Central memory CD8-positive, alpha-beta T cell (primary cell): ENCODE measurements around the gene MAML2.

Source experiments
- ATAC-seq: fragments of 150-1000 bp; cut with Tn5 transposase; replicated peaks from 2 replicates; pipeline ENCODE4 v1.10.0; 2022; ENCODE audit warnings: mild to moderate bottlenecking, moderate FRiP score, moderate number of reproducible peaks; ENCODE audit not compliant: poor library complexity, severe bottlenecking; ENCODE audit errors: extremely low read depth
- DNase-seq, 2 donors: peaks; one replicate each; pipeline ENCODE4 v3.0.0; 2021; ENCODE audit warnings: low spot score in 2 of 2
- H3K27ac Mint-ChIP-seq: one replicate; pipeline ENCODE4 v1.8.0; 2022; ENCODE audit warnings: low read depth, mild to moderate bottlenecking, moderate library complexity, mixed read lengths
- H3K27me3 Mint-ChIP-seq: one replicate; pipeline ENCODE4 v1.8.0; 2022; ENCODE audit warnings: mixed read lengths
- H3K36me3 Mint-ChIP-seq: one replicate; pipeline ENCODE4 v1.8.0; 2022; ENCODE audit warnings: mild to moderate bottlenecking, moderate library complexity, mixed read lengths; ENCODE audit not compliant: insufficient read depth
- H3K4me1 Mint-ChIP-seq: one replicate; pipeline ENCODE4 v1.8.0; 2022; ENCODE audit warnings: mixed read lengths
- H3K4me3 Mint-ChIP-seq: one replicate; pipeline ENCODE4 v1.8.0; 2022; ENCODE audit warnings: mild to moderate bottlenecking, moderate library complexity, mixed read lengths
- H3K9me3 Mint-ChIP-seq: one replicate; pipeline ENCODE4 v1.8.0; 2022; ENCODE audit warnings: mixed read lengths

MAML2 gene

DNA sequence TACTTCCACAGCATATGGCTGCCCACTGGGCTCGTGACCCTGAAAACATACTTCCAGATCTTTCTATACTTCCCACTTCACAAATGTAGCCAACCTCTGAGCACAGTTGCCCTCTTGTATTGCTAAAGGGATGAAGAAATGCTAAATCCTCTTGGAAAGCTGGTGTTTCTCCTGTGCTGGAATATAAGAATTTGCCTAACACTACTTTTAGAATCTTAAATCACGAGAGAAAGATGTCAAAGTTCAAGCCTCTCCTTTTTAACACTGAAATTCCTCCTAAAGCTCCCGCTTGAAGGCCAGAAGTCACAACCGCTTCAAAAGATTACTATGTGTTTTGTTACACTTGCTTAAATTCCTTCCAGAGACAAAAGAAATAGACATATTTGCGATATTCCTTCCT, 21.9 kb downstream of the MAML2 start:
- Mint-ChIP-seq H3K4me1 (peaks cover 59% of the 10 kb centered on the region), H3K36me3 (peaks cover 6% of the 10 kb centered on the region), H3K9me3 (no peaks in the 10 kb centered on the region), H3K27ac (no peak overlapping the region), H3K27me3 (no peaks in the 10 kb centered on the region), H3K4me3 (no peak overlapping the region)
- DNase-seq, result no peak
- ATAC-seq, result no peak

DNA sequence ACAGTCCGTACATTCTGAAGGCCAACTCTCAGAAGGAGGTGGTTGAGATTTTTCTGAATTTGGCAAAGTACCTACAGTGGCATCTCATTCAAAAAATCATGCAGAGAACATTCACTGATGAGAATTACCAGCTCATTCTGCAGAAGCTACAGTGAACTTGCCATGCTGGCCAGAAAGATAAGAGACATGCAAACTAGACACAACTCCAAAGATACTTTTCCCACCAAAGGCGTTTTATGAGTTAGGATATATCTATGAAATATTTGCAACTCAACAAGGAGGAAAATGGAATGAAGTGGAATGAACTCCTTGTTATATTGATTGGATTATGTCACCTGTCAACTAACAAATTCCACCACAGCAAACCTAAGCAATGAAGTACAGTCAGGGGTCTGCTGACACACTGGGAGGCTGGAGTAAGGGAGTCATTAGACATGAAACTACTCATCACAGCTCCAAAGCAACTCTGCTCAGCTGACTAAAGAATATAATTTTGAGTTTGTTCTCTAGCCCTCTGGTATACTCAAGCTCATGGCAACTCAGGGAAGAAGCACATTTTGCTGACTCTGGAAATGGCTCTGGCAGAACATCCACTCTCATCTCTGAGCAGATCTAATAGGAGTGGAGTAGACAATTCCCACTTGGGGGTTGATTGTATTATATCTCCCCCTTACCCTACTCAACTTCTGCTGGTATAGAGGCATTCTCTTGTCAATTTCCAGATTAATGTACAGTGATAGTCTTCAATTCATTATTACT, 22.9 kb downstream of the MAML2 start:
- Mint-ChIP-seq H3K4me3 (no peak overlapping the region), H3K27ac (no peak overlapping the region), H3K36me3 (peaks cover 6% of the 10 kb centered on the region), H3K27me3 (no peaks in the 10 kb centered on the region), H3K4me1 (peaks cover 61% of the 10 kb centered on the region), H3K9me3 (no peaks in the 10 kb centered on the region)
- no peak for ATAC-seq
- DNase-seq, result no peak

DNA sequence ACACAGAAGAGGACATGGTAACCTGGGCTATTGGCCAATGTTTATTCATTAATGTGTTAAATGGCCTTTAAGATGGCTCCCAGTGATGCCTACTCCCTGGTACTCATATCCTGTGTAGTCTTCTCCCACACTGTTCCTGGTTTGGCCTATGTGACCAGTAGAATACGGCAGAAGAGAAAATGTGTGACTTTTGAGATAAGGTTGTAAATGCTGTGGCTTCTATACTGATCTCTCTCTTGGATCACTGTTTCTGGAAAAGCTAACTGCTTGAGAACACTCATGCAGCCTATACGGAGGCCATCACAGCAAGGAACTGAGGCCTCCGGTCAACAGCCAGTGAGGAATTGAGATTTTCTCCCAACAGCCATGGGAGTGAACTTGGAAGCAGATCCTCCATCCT, 24.1 kb downstream of the MAML2 start:
- peaks cover 72% of the 10 kb centered on the region for H3K4me1 Mint-ChIP-seq
- no peak for DNase-seq
- ATAC-seq, result no peak
- peaks cover 4% of the 10 kb centered on the region for H3K36me3 Mint-ChIP-seq
- H3K4me3 Mint-ChIP-seq, result no peak overlapping the region
- H3K9me3 Mint-ChIP-seq, result no peaks in the 10 kb centered on the region
- H3K27me3 Mint-ChIP-seq, result no peaks in the 10 kb centered on the region
- H3K27ac Mint-ChIP-seq, result no peak overlapping the region

DNA sequence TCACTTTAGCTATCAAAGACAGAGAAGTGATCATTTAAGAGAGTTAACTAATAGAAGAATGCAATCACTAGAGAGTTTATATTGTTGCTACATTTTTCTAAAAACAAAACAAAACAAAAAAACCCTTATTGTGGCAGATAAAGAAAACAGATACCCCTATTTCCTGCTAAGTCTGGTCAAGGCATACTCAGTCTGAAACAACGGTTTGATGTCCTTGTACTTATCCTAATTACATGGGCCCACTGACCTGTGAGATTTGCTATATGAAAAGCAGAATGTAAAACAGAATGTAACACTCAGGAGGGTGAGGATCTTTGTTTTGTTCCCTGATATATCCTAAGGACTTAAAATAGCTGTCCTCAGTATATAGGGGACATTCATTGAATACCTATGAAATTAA, 24.6 kb downstream of the MAML2 start:
- Mint-ChIP-seq H3K27ac (peak overlapping the region; percentile 75), H3K27me3 (no peaks in the 10 kb centered on the region), H3K4me3 (peak overlapping the region; percentile 28), H3K36me3 (peaks cover 4% of the 10 kb centered on the region), H3K9me3 (no peaks in the 10 kb centered on the region), H3K4me1 (peaks cover 72% of the 10 kb centered on the region)
- ATAC-seq (no peak), DNase-seq (no peak)

DNA sequence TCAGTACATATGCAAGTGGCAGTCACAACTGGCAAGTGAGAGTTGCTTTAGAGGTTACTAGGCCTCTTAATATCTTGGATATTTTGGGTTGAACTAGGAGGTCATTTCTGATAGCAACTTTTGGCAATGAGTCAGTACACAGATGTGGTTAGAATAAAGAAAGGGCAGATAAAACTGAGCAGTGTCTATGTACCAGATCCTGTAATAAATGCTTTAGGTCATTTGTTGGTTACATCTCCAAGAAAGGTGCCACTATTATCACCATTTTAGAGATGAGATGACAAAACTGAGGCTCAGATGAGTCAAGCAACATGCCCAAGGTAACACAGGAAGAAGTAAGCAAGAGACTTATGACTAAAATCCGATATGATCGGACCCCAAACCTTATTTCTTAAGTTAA, 25.0 kb downstream of the MAML2 start:
- ATAC-seq (peak; percentile 55), DNase-seq (no peak)
- peak overlapping the region; percentile 75 for H3K27ac Mint-ChIP-seq
- no peaks in the 10 kb centered on the region for H3K27me3 Mint-ChIP-seq
- peaks cover 4% of the 10 kb centered on the region for H3K36me3 Mint-ChIP-seq
- H3K9me3 Mint-ChIP-seq, result no peaks in the 10 kb centered on the region
- peak overlapping the region; percentile 28 for H3K4me3 Mint-ChIP-seq
- peaks cover 72% of the 10 kb centered on the region for H3K4me1 Mint-ChIP-seq

DNA sequence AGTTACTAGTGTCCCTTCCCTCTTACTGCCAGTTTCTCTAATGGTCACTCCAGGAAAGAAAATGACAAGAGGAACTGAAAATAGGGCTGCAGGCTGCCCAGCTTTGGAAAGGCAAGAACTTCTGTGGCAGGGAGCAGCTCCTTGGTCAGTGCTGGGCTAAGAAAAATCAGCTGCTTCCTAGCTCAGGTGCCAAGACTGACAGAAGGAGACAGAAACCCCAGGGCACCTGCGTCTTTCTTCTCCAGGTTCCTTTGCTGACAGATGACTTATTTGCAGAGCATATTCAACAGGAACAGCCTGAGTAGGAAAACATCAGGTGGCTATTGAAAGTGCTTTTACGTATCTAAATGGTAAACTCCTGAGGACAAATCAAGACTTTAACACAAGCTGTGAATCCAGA, 25.4 kb downstream of the MAML2 start:
- H3K4me1 Mint-ChIP-seq, result peaks cover 72% of the 10 kb centered on the region
- H3K4me3 Mint-ChIP-seq, result peak overlapping the region; percentile 28
- H3K27ac Mint-ChIP-seq, result peak overlapping the region; percentile 75
- DNase-seq, result no peak
- H3K27me3 Mint-ChIP-seq, result no peaks in the 10 kb centered on the region
- no peaks in the 10 kb centered on the region for H3K9me3 Mint-ChIP-seq
- H3K36me3 Mint-ChIP-seq, result peaks cover 4% of the 10 kb centered on the region
- no peak for ATAC-seq

DNA sequence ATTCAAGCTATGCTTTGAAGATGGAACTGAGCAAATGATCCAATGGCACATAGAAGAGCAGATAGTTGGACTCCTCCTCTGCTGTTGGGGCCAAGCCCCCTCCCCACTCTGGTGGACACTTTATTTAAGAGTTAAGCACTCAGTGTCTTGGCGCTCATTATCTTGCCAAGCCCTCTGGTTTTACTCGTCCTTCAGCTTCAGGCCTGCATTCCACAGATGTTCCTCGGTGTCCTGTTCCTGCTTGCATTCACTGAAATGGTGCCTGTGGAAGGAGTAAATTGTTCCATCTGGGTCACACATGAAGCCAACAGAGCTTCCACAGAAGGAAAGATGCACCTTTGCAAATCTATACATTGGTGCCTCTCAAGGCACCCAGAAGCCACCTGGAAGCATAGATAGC, 26.1 kb downstream of the MAML2 start:
- H3K27ac Mint-ChIP-seq, result no peak overlapping the region

DNA sequence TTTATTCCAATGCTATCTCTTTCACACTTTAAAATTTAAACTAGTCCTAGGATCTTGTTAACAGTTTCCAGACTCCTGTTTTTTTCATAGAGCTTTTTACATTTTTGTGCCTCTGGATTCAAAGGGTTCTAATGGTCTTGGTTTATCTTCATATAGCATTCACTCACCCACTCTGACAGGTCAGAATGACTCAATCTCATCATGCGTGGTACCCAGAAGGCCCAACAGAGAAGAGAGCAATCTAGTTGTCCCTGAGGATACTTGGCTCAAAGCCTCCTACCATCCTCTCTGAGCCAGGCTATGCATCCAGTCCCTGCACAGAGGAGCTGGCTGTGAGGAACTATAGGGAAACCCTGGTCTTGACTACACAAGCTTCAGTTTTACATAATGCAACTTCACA, 27.5 kb downstream of the MAML2 start:
- Mint-ChIP-seq H3K4me1 (peaks cover 61% of the 10 kb centered on the region), H3K27me3 (no peaks in the 10 kb centered on the region), H3K9me3 (no peaks in the 10 kb centered on the region), H3K36me3 (peaks cover 4% of the 10 kb centered on the region), H3K4me3 (no peak overlapping the region), H3K27ac (no peak overlapping the region)
- DNase-seq (no peak), ATAC-seq (no peak)

More for the DNA sequence above, 26.1 kb downstream of the MAML2 start:
- no peaks in the 10 kb centered on the region for H3K27me3 Mint-ChIP-seq
- ATAC-seq, result no peak
- H3K4me1 Mint-ChIP-seq, result peaks cover 68% of the 10 kb centered on the region
- no peaks in the 10 kb centered on the region for H3K9me3 Mint-ChIP-seq
- peaks cover 4% of the 10 kb centered on the region for H3K36me3 Mint-ChIP-seq
- no peak for DNase-seq
- no peak overlapping the region for H3K4me3 Mint-ChIP-seq

DNA sequence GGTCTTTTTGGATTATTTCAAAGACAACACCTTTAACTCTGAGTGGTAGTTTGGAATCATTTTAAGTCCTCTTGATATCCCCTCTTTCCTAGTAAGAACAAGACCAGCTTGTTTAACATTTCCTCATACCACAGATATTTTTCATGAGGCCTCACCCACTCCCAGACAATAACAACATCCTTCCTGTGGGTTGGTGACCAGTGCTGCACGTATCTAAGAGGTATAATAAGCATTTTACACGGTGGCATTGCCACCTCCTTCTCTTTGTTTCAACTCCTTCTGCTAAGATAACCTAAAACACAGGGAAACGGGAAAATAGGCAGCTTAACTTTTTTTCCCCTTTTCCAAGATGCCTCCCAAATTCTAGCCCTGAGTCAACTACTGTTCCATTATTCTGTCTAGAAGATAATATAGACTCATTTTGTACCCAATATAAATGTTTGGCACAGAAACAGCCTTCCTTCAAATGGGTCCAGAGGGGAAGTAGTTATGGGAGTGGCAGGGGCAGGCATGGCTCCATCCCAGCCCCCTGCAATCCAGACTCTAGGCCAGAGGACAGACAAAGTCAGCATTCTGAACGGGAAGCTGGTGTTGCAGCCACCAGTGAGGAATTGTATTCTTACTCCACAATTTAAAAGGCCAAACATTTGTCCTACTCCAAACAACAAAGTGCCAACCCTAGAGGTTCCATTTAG, 28.5 kb downstream of the MAML2 start:
- H3K36me3 Mint-ChIP-seq, result peaks cover 4% of the 10 kb centered on the region
- DNase-seq (no peak), ATAC-seq (no peak)

DNA sequence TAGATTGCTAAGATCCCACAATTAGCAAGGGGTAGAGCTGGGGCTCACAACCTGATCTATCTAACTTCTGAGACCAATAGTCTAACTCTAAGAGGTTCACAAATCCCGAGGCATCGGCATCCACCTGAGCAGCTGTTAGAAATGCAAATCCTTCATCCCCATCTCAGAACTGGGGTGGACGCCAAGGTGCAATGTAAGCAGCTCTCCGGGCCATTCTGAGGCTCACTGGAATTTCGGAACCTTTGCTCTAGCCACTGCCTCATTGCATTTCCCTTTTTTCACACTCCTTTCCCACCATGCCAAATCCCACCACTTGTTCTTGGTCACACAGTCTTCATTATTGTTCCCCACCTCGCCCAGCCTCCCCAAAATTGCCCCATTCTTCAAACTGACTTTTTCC, 29.8 kb downstream of the MAML2 start:
- no peak for ATAC-seq
- H3K36me3 Mint-ChIP-seq, result peaks cover 4% of the 10 kb centered on the region
- peaks cover 56% of the 10 kb centered on the region for H3K4me1 Mint-ChIP-seq
- no peak overlapping the region for H3K27ac Mint-ChIP-seq
- no peak overlapping the region for H3K4me3 Mint-ChIP-seq
- no peak for DNase-seq
- H3K27me3 Mint-ChIP-seq, result no peaks in the 10 kb centered on the region
- no peaks in the 10 kb centered on the region for H3K9me3 Mint-ChIP-seq

More for the DNA sequence above, 28.5 kb downstream of the MAML2 start:
- Mint-ChIP-seq H3K27me3 (no peaks in the 10 kb centered on the region), H3K4me1 (peaks cover 59% of the 10 kb centered on the region), H3K4me3 (peak overlapping the region; percentile 17), H3K9me3 (no peaks in the 10 kb centered on the region), H3K27ac (peak overlapping the region; percentile 56)

DNA sequence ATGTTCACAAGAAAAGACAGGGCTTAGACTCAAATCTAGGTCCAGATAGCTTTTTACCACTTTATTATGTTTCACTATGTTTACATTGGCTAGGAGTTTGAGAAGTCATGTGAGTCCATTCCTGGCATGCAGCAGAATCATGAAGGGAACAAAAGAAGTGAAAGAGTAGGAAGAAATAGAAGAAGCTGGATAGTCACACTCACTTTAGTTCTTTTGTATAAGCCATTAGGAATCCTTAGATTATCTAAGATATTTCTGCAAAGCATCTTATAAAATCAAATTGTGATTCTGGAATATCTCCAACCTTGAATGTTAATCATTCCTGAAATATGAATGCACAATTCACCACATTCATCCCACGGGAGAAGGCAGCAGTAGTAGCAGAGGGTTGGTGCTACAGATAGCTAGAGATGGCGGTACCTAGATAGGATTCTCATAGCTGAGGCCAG, 31.9 kb downstream of the MAML2 start:
- H3K27ac Mint-ChIP-seq, result no peak overlapping the region
- DNase-seq, result no peak

DNA sequence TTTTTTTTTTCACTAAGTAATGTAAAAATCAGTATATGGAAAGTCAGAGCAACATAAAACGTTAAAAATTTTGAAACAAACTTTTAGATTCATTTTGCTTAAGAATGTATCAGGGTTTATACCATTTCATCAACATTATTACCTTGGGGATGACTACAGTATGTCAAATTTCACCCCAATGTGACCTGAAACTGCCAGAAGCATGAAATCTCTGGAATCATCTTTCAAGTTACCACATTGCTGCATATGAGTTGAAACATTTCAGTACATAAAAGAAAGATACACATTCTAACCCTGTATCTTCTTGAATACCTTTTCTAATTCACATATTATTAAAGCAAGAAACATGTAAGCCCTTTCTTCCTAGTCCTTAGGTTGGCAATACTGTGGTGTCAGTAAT, 32.8 kb downstream of the MAML2 start:
- no peak overlapping the region for H3K4me3 Mint-ChIP-seq

More for the DNA sequence above, 31.9 kb downstream of the MAML2 start:
- H3K9me3 Mint-ChIP-seq, result no peaks in the 10 kb centered on the region
- no peaks in the 10 kb centered on the region for H3K36me3 Mint-ChIP-seq
- H3K4me3 Mint-ChIP-seq, result no peak overlapping the region
- H3K27me3 Mint-ChIP-seq, result no peaks in the 10 kb centered on the region
- no peak for ATAC-seq
- H3K4me1 Mint-ChIP-seq, result peaks cover 50% of the 10 kb centered on the region

DNA sequence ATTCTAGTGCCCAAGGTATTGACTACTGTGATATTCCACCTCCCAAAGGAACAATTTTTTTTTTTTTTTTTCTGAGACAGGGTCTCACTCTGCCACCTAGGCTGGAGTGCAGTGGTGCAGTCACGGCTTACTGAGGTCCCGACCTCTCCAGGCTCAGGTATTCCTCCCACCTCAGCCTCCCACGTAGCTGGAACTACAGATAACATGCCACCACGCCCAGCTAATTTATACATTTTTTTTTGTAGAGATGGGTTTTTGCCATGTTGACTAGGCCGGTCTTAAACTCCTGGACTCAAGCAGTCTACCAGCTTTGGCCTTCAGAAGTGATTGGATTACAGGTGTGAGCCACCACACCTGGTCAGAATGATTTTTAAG, 33.4 kb downstream of the MAML2 start:
- ATAC-seq (no peak), DNase-seq (no peak)
- Mint-ChIP-seq H3K4me1 (peaks cover 36% of the 10 kb centered on the region), H3K27me3 (no peaks in the 10 kb centered on the region), H3K9me3 (no peaks in the 10 kb centered on the region), H3K4me3 (no peak overlapping the region), H3K36me3 (no peaks in the 10 kb centered on the region), H3K27ac (no peak overlapping the region)

More for the DNA sequence above, 32.8 kb downstream of the MAML2 start:
- Mint-ChIP-seq H3K9me3 (no peaks in the 10 kb centered on the region), H3K27ac (no peak overlapping the region), H3K36me3 (no peaks in the 10 kb centered on the region), H3K4me1 (peaks cover 42% of the 10 kb centered on the region), H3K27me3 (no peaks in the 10 kb centered on the region)
- no peak for DNase-seq
- ATAC-seq, result no peak
